Adrenal gland (tissue), 19 donors: ENCODE measurements around the gene ADGRA3. TPM values are rescaled to one million over a fixed set of nuclear protein-coding genes. Genes with fewer than 3 reads are reported as not detected.

Experiments used
- DNase-seq, 7 donors: peaks; one replicate each; pipeline ENCODE4 v3.0.0-alpha.2; 2019 to 2020
- H3K27ac ChIP-seq, 5 donors: fragments of 200-600 bp; sonication (generic) in 4 of 5; 1 replicate in 3 of 5; 2 replicates in 2 of 5; pipeline versions ENCODE4 v1.5.1 to v1.8.0; 2016 to 2020; ENCODE audit warnings: mild to moderate bottlenecking in 1 of 5
- H3K27me3 ChIP-seq: fragments of 200-600 bp; 2 replicates; pipeline ENCODE4 v1.8.0; 2021
- H3K36me3 ChIP-seq, 2 donors: fragments of 200-600 bp; replicated peaks in 1 of 2; 1 replicate in 1 of 2; 2 replicates in 1 of 2; pipeline versions ENCODE4 v1.5.1 to v1.8.0; 2018 to 2022
- H3K4me1 ChIP-seq, 2 donors: fragments of 200-600 bp; replicated peaks in 1 of 2; 1 replicate in 1 of 2; 2 replicates in 1 of 2; pipeline versions ENCODE4 v1.5.1 to v1.8.0; 2018 to 2021
- H3K4me3 ChIP-seq, 4 donors: fragments of 200-600 bp; sonication (generic) in 3 of 4; one replicate each; pipeline ENCODE4 v1.5.1; 2016 to 2018
- H3K9me3 ChIP-seq, 3 donors: fragments of 200-600 bp; sonication (generic) in 1 of 3; replicated peaks in 1 of 3; 1 replicate in 2 of 3; 2 replicates in 1 of 3; pipeline versions ENCODE4 v1.5.1 to v1.8.0; 2016 to 2021
- POLR2A ChIP-seq, 2 donors: fragments of 450-650 bp; IDR thresholded peaks; one replicate each; pipeline ENCODE4 v1.6.1; 2017; ENCODE audit warnings: antibody characterized with exemption in 2 of 2, mild to moderate bottlenecking in 2 of 2, moderate library complexity in 1 of 2
- WGBS, 4 donors: extraction: QIAGEN DNeasy Blood & Tissue Kit in 2 of 4; methylation state at CpG; one replicate each; pipeline versions ENCODE4 v1.1.5 to v1.1.7; 2013 to 2017; 5-methylcytosine and 5-hydroxymethylcytosine counted together
- intact Hi-C, 2 donors: fragments of 100-400 bp; cut with DNase I; formaldehyde crosslinking; loops; one replicate each; pipeline versions ENCODE4 v1.14.1 to v1.15.0; 2022 to 2023
- long read RNA-seq, 10 donors: library from polyadenylated mRNA in 3 of 10; unstranded in 2 of 10; stranded (forward) in 1 of 10; transcript quantifications; one replicate each; pipeline ENCODE4 v2.0.0 and lab custom pipeline, GENCODE V29; 2021 to 2026
- polyA plus RNA-seq, 3 donors: library from polyadenylated mRNA; stranded (reverse); fragments of 200-250 nt in 2 of 3; fragments of 350-450 nt in 1 of 3; fragmentation: Illumina TruSeq in 1 of 3; extraction: RNeasy Lipid Tissue Mini Kit (QIAGEN cat#74804) in 1 of 3; gene quantifications; one replicate each; pipeline ENCODE4 v1.2.3, GENCODE V29; 2013 to 2014
- total RNA-seq, 9 donors: library from RNA; depleted of rRNA in 4 of 9; stranded (reverse); fragments of >200 nt in 4 of 9; fragments of 120-200 nt in 1 of 9; fragmentation: NEBNext Ultra II Directional in 1 of 9; extraction: Animal tissue kit (Norgen Biotek cat#: 25700) in 1 of 9; gene quantifications; one replicate each; pipeline versions ENCODE4 v1.1.0 to v1.2.4, GENCODE V29; 2013 to 2023
- TF ChIP-seq, protein P1 (sequence below), 6 experiments: fragments of 450-650 bp in 4 of 6; fragments of 200-600 bp in 2 of 6; sonication (generic) in 1 of 6; IDR thresholded peaks; 1 replicate in 5 of 6; 2 replicates in 1 of 6; pipeline versions ENCODE4 v1.5.1 to v1.8.0; 2016 to 2021; ENCODE audit warnings: antibody characterized with exemption in 6 of 6, mild to moderate bottlenecking in 2 of 6, moderate library complexity in 1 of 6
- donor health status: healthy with polysubstance abuse.
- donor health status: Bipolar disorder and iron deficiency.
- donor health status: DM: yes; HTN: yes; CAD: no.
- donor health status: DM: no; HTN: no; CAD: no.
- donor health status: DM: no; HTN: no; CAD: no.
- donor health status: DM: yes; HTN: yes; CAD: no.

The ADGRA3 gene, protein sequence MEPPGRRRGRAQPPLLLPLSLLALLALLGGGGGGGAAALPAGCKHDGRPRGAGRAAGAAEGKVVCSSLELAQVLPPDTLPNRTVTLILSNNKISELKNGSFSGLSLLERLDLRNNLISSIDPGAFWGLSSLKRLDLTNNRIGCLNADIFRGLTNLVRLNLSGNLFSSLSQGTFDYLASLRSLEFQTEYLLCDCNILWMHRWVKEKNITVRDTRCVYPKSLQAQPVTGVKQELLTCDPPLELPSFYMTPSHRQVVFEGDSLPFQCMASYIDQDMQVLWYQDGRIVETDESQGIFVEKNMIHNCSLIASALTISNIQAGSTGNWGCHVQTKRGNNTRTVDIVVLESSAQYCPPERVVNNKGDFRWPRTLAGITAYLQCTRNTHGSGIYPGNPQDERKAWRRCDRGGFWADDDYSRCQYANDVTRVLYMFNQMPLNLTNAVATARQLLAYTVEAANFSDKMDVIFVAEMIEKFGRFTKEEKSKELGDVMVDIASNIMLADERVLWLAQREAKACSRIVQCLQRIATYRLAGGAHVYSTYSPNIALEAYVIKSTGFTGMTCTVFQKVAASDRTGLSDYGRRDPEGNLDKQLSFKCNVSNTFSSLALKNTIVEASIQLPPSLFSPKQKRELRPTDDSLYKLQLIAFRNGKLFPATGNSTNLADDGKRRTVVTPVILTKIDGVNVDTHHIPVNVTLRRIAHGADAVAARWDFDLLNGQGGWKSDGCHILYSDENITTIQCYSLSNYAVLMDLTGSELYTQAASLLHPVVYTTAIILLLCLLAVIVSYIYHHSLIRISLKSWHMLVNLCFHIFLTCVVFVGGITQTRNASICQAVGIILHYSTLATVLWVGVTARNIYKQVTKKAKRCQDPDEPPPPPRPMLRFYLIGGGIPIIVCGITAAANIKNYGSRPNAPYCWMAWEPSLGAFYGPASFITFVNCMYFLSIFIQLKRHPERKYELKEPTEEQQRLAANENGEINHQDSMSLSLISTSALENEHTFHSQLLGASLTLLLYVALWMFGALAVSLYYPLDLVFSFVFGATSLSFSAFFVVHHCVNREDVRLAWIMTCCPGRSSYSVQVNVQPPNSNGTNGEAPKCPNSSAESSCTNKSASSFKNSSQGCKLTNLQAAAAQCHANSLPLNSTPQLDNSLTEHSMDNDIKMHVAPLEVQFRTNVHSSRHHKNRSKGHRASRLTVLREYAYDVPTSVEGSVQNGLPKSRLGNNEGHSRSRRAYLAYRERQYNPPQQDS (N-terminal part only)
- total RNA-seq (10 to 100 TPM in 8 of 9 donors, 1 to 10 TPM in 1; 9.8 to 36.9 (median 24.3) TPM), polyA plus RNA-seq (10 to 100 TPM; 18.3 to 24.5 (median 18.4) TPM)
- long read RNA-seq, donor 1, full-length matches to known transcripts = 4 of 4 reads
- long read RNA-seq, donor 1, partial matches to known transcripts = 0 of 4 reads
- long read RNA-seq, donor 1, other reads (novel, unspliced or antisense) = 0 of 4 reads
- long read RNA-seq, donor 2, partial matches to known transcripts = 0 of 1 reads
- long read RNA-seq, donor 2, other reads (novel, unspliced or antisense) = 0 of 1 reads
- long read RNA-seq, donor 3, full-length matches to known transcripts = 2 of 2 reads
- long read RNA-seq, donor 3, partial matches to known transcripts = 0 of 2 reads
- long read RNA-seq, donor 3, other reads (novel, unspliced or antisense) = 0 of 2 reads
- long read RNA-seq, donor 4, partial matches to known transcripts = 2 of 2 reads
- long read RNA-seq, donor 4, other reads (novel, unspliced or antisense) = 0 of 2 reads
- long read RNA-seq, donor 5, full-length matches to known transcripts = 13 of 28 reads
- long read RNA-seq, donor 5, partial matches to known transcripts = 5 of 28 reads
- long read RNA-seq, donor 5, other reads (novel, unspliced or antisense) = 10 of 28 reads
- long read RNA-seq, donor 6, partial matches to known transcripts = 0 of 2 reads
- long read RNA-seq, donor 6, other reads (novel, unspliced or antisense) = 1 of 2 reads
- long read RNA-seq, donor 7, full-length matches to known transcripts = 4 of 4 reads
- long read RNA-seq, donor 7, partial matches to known transcripts = 0 of 4 reads
- long read RNA-seq, donor 7, other reads (novel, unspliced or antisense) = 0 of 4 reads
- long read RNA-seq, donor 8, full-length matches to known transcripts = 3 of 3 reads
- long read RNA-seq, donor 8, partial matches to known transcripts = 0 of 3 reads
- long read RNA-seq, donor 8, other reads (novel, unspliced or antisense) = 0 of 3 reads
- long read RNA-seq, donor 9, partial matches to known transcripts = 20 of 21 reads
- long read RNA-seq, donor 9, other reads (novel, unspliced or antisense) = 0 of 21 reads
- long read RNA-seq, donor 10, full-length matches to known transcripts = 1 of 1 reads
- long read RNA-seq, donor 10, partial matches to known transcripts = 0 of 1 reads
- long read RNA-seq, donor 10, other reads (novel, unspliced or antisense) = 0 of 1 reads

- H3K4me3 ChIP-seq = peak within 1 kb of the TSS; percentile 40 to 72 (median 62)
- peak within 1 kb of the TSS in 4 of 5 donors; percentile 63 to 93 (median 84) for H3K27ac ChIP-seq
- H3K4me1 ChIP-seq = peaks cover 0 to 16% of the 10 kb centered on the region in 2 donors
- TF ChIP-seq, protein P1, sequence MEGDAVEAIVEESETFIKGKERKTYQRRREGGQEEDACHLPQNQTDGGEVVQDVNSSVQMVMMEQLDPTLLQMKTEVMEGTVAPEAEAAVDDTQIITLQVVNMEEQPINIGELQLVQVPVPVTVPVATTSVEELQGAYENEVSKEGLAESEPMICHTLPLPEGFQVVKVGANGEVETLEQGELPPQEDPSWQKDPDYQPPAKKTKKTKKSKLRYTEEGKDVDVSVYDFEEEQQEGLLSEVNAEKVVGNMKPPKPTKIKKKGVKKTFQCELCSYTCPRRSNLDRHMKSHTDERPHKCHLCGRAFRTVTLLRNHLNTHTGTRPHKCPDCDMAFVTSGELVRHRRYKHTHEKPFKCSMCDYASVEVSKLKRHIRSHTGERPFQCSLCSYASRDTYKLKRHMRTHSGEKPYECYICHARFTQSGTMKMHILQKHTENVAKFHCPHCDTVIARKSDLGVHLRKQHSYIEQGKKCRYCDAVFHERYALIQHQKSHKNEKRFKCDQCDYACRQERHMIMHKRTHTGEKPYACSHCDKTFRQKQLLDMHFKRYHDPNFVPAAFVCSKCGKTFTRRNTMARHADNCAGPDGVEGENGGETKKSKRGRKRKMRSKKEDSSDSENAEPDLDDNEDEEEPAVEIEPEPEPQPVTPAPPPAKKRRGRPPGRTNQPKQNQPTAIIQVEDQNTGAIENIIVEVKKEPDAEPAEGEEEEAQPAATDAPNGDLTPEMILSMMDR (IDR thresholded peaks at IDR 0.05) = no peak
- peak in 1 of 2 donors; percentile 67 for TF ChIP-seq POLR2A (IDR thresholded peaks at IDR 0.05)
- peak; percentile 80 to 88 (median 83) for DNase-seq
- H3K9me3 ChIP-seq = no peaks in the 10 kb centered on the region
- no peaks in the 10 kb centered on the region for H3K27me3 ChIP-seq
- H3K36me3 ChIP-seq = no peaks in the 10 kb centered on the region
- intact Hi-C loops = loop anchor here in 1 of 2 donors (10.0 kb wide), 1 partner anchor 89 kb away; no protein-coding TSS in a partner anchor
- WGBS, 4 donors = 1 to 3% (median 2%) methylated on average over 8 to 72 of the region's 74 CpGs
Observed at GRCh38 chr4:22515888-22516541, at the start of gene ADGRA3. Gene ADGRA3 (minus strand): TSS chr4:22516066. CDS start chr4:22515784, 282 bp downstream.

DNA sequence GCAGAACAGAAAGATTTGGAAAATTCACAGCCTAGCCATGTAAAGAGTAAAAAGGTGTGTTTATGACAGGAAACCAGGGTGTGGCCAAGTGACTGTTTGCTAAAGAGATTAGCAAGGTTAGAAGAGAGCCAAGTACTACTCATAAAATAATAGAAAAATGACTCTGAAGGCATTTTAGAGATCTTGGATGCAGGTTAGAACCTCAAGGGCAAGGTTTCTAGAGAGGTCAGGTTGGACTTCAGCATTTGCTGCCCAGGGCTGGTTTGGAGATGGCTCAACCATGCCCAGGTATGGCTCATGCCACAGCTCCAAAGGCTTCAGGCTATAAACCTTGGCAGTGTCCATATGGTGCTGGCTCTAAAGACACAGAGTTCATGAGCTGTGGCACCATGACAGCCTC lies 40.6 kb upstream of the ADGRA3 start:
- Histone ChIP-seq H3K4me3 (no peak overlapping the region), H3K4me1 (no peaks in the 10 kb centered on the region), H3K27ac (no peak overlapping the region), H3K9me3 (no peaks in the 10 kb centered on the region), H3K27me3 (no peaks in the 10 kb centered on the region), H3K36me3 (no peaks in the 10 kb centered on the region)
- TF ChIP-seq, protein P1 (IDR thresholded peaks at IDR 0.05) = no peak
- TF ChIP-seq POLR2A (IDR thresholded peaks at IDR 0.05) = no peak
- no peak for DNase-seq
- intact Hi-C loops = no loop called here

DNA sequence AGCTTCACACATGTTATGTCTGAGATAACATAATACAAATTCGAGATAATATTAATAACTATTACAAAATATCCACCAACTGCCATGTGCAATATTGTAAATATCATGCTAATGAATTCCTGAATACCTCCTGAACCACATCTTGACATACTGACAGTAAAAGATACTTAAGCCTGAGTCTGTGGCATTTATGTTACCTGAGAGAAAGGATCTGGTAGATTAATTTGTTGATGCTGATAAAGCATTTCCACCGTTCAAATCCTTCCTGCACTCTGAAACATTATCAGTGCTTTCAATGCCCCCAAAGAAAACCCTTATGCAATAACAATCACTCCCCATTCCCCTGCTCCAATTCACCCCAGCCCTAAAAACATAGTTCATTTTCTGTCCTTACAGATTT lies 38.8 kb upstream of the ADGRA3 start:
- 46 to 72% (median 58%) methylated on average over 2 of the region's 2 CpGs for WGBS, 4 donors

More for the DNA sequence above, 38.8 kb upstream of the ADGRA3 start:
- H3K36me3 ChIP-seq = no peaks in the 10 kb centered on the region
- H3K4me1 ChIP-seq = no peaks in the 10 kb centered on the region
- no peaks in the 10 kb centered on the region for H3K9me3 ChIP-seq
- H3K27me3 ChIP-seq = no peaks in the 10 kb centered on the region
- intact Hi-C loops = no loop called here
- no peak overlapping the region for H3K27ac ChIP-seq
- no peak for TF ChIP-seq POLR2A (IDR thresholded peaks at IDR 0.05)
- TF ChIP-seq, protein P1 (IDR thresholded peaks at IDR 0.05) = no peak
- DNase-seq = no peak
- no peak overlapping the region for H3K4me3 ChIP-seq
